Keratinocyte (primary cell): ENCODE measurements around the gene LEFTY1. TPM values are rescaled to one million over a fixed set of nuclear protein-coding genes. Genes with fewer than 3 reads are reported as not detected.

Experiments used
- DNase-seq: peaks from one replicate; pipeline ENCODE4 v3.0.0-alpha.2; 2011; ENCODE audit warnings: low read depth, missing footprints, low spot score
- FAIRE-seq: peaks from 2 replicates; lab custom pipeline; 2011; peaks lifted over from hg19 to GRCh38; lab: Jason Lieb, UNC
- H2AFZ ChIP-seq: 2 replicates; pipeline ENCODE4 v1.6.0; 2012; ENCODE audit warnings: low read length, control low read depth, inconsistent platforms; ENCODE audit not compliant: control insufficient read depth
- H3K27ac ChIP-seq: 2 replicates; pipeline ENCODE4 v1.5.1; 2011; ENCODE audit warnings: low read length; ENCODE audit not compliant: control insufficient read depth, insufficient read depth
- H3K27me3 ChIP-seq: 3 replicates; pipeline ENCODE4 v1.6.0; 2011; ENCODE audit warnings: low read length; ENCODE audit not compliant: control insufficient read depth, insufficient read depth; ENCODE audit errors: extremely low read depth
- H3K36me3 ChIP-seq, 2 experiments: 2 replicates in 1 of 2; 3 replicates in 1 of 2; pipeline ENCODE4 v1.5.1; 2011; ENCODE audit warnings: low read length in 2 of 2, mild to moderate bottlenecking in 1 of 2; ENCODE audit not compliant: control insufficient read depth in 2 of 2, insufficient read depth in 2 of 2; ENCODE audit errors: extremely low read depth in 1 of 2
- H3K4me1 ChIP-seq: 3 replicates; pipeline ENCODE4 v1.5.1; 2011; ENCODE audit warnings: low read length; ENCODE audit not compliant: control insufficient read depth, insufficient read depth; ENCODE audit errors: extremely low read depth
- H3K4me2 ChIP-seq: 3 replicates; pipeline ENCODE4 v1.6.0; 2011; ENCODE audit warnings: low read depth, low read length; ENCODE audit not compliant: control insufficient read depth, insufficient read depth; ENCODE audit errors: extremely low read depth
- H3K4me3 ChIP-seq, 3 experiments: fragments of 200-600 bp in 1 of 3; sonication (generic) in 1 of 3; 2 replicates in 2 of 3; 3 replicates in 1 of 3; pipeline ENCODE4 v1.5.1; 2011 to 2016; ENCODE audit warnings: low read length in 3 of 3, mild to moderate bottlenecking in 3 of 3, control low read depth in 2 of 3, inconsistent platforms in 1 of 3, low read depth in 1 of 3, mixed read lengths in 1 of 3, mixed run types in 1 of 3, moderate library complexity in 1 of 3; ENCODE audit not compliant: control insufficient read depth in 2 of 3, insufficient read depth in 2 of 3; ENCODE audit errors: extremely low read depth in 1 of 3
- H3K79me2 ChIP-seq: 2 replicates; pipeline ENCODE4 v1.6.0; 2012; ENCODE audit warnings: low read length; ENCODE audit not compliant: control insufficient read depth, insufficient read depth
- H3K9ac ChIP-seq: 3 replicates; pipeline ENCODE4 v1.6.0; 2011; ENCODE audit warnings: low read length; ENCODE audit not compliant: control insufficient read depth, insufficient read depth; ENCODE audit errors: extremely low read depth
- H3K9me1 ChIP-seq: 3 replicates; pipeline ENCODE4 v1.6.0; 2011; ENCODE audit warnings: low read length; ENCODE audit not compliant: control insufficient read depth, insufficient read depth; ENCODE audit errors: extremely low read depth
- H3K9me3 ChIP-seq: 2 replicates; pipeline ENCODE4 v1.5.1; 2012; ENCODE audit warnings: low read depth, low read length; ENCODE audit not compliant: control insufficient read depth
- H4K20me1 ChIP-seq: 3 replicates; pipeline ENCODE4 v1.6.0; 2011; ENCODE audit warnings: low read length; ENCODE audit not compliant: control insufficient read depth, insufficient read depth; ENCODE audit errors: extremely low read depth
- EZH2 ChIP-seq: IDR thresholded peaks from one replicate; pipeline ENCODE4 v1.6.1; 2012; ENCODE audit warnings: inconsistent platforms, mild to moderate bottlenecking, low read length, moderate library complexity
- dilution Hi-C: fragments of 300-500 bp; cut with MboI; formaldehyde crosslinking; loops from one replicate; pipeline ENCODE4 v1.7.0; 2020; ENCODE audit warnings: low sequenced_read_pairs; ENCODE audit not compliant: extremely low pct_ligation_motif_present
- polyA plus RNA-seq, 5 experiments: library from polyadenylated mRNA; depleted of rRNA in 3 of 5; stranded (reverse) in 3 of 5; stranded (forward) in 1 of 5; unstranded in 1 of 5; fragments of >200 nt; gene quantifications; 1 replicate in 1 of 5; 2 replicates in 3 of 5; 3 replicates in 1 of 5; pipeline versions ENCODE4 v1.2.1 to v1.2.3, GENCODE V29; 2011 to 2012; ENCODE audit warnings: missing spikeins in 2 of 5, low read depth in 1 of 5, low replicate concordance in 1 of 5
- TF ChIP-seq, protein P1 (sequence below), 3 experiments: IDR thresholded peaks in 1 of 3; conservative IDR thresholded peaks in 1 of 3; optimal IDR thresholded peaks in 1 of 3; 2 replicates in 2 of 3; 3 replicates in 1 of 3; pipeline versions ENCODE3 to v1.5.1; 2011; ENCODE audit warnings: low read length in 3 of 3, mild to moderate bottlenecking in 3 of 3, moderate library complexity in 2 of 3, control low read depth in 1 of 3, inconsistent platforms in 1 of 3; ENCODE audit not compliant: insufficient read depth in 2 of 3; ENCODE audit errors: extremely low read depth in 1 of 3

LEFTY1 gene
- polyA plus RNA-seq, 1 donor (not counting 4 experiments of a cell fraction or from before 2014, with no cell fraction given): not detected

DNA sequence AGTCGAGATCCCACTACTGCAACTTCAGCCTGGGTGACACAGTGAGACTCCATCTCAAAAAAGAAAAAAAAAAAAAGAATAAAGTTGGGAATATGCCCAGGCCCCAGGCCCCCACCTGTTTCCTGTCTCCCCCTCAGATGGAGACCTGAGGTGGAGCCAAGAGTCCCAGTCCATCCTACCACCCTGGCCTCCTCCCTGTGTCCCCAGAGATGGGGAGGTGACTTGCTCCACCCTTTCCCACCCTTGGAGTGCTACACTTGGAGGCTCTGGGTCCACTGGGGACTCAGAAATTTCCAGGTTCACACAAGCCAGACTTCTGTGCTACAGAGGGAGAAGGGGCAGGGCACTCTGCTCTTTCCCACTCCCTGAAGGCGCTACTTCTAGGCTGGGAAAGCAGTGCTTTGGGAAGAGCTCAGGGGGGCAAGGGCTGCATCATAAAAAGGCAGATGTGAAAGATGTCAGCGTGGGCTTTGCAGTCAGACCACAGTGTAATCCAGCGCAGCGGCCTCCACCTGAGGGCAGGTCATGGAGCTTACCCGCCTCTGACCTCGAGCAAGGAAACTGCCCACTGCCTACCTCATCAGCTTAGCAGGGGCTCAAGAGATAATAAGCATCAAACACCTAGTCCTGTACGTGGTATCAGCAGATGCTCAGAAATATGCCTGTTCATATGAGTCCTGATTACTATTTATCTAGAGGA lies 20.2 kb downstream of the LEFTY1 start:
- Histone ChIP-seq H3K9ac (no peak overlapping the region), H3K4me3 (no peak overlapping the region), H3K9me1 (no peaks in the 10 kb centered on the region), H3K9me3 (no peaks in the 10 kb centered on the region), H2AFZ (no peak overlapping the region), H3K36me3 (peaks cover 25 to 30% of the 10 kb centered on the region in 2 experiments), H3K4me1 (no peaks in the 10 kb centered on the region), H4K20me1 (peaks cover 2% of the 10 kb centered on the region), H3K4me2 (no peak overlapping the region), H3K27me3 (no peaks in the 10 kb centered on the region), H3K79me2 (no peaks in the 10 kb centered on the region), H3K27ac (no peak overlapping the region)
- DNase-seq: no peak
- TF ChIP-seq, protein P1, sequence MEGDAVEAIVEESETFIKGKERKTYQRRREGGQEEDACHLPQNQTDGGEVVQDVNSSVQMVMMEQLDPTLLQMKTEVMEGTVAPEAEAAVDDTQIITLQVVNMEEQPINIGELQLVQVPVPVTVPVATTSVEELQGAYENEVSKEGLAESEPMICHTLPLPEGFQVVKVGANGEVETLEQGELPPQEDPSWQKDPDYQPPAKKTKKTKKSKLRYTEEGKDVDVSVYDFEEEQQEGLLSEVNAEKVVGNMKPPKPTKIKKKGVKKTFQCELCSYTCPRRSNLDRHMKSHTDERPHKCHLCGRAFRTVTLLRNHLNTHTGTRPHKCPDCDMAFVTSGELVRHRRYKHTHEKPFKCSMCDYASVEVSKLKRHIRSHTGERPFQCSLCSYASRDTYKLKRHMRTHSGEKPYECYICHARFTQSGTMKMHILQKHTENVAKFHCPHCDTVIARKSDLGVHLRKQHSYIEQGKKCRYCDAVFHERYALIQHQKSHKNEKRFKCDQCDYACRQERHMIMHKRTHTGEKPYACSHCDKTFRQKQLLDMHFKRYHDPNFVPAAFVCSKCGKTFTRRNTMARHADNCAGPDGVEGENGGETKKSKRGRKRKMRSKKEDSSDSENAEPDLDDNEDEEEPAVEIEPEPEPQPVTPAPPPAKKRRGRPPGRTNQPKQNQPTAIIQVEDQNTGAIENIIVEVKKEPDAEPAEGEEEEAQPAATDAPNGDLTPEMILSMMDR (optimal IDR thresholded peaks at IDR 0.05 in 1 of 3, IDR thresholded peaks at IDR 0.05 in 1 of 3, conservative IDR thresholded peaks at IDR 0.05 in 1 of 3; ENCODE audit: extremely low read depth in 1 of 3, insufficient read depth in 2 of 3, low read length in 3 of 3): no peak
- no peak for TF ChIP-seq EZH2
- dilution Hi-C loops: no loop called here
- no peak for FAIRE-seq

DNA sequence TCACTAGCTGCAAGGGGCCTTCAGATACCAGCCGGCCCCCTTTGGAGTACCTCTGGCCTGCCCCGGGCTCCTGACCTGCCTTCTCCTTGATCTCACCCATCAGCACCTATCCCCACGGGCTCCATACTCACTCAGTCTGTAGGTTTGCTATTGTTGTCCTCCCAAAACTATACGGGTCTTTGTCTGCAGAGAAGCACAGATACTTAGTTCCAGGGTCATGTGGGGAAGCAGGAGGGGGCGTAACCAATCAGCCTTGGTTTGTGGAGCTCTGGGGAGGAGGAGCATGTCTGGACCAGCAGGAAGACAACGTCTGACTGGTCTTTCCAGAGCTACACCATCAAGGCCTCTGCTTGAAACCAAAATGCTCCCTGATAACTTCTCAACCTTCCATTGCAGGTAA lies 22.0 kb downstream of the LEFTY1 start:
- no peaks in the 10 kb centered on the region for H3K9me1 ChIP-seq
- no peak overlapping the region for H3K9ac ChIP-seq
- DNase-seq (no peak), FAIRE-seq (no peak)
- no peak overlapping the region for H2AFZ ChIP-seq
- dilution Hi-C loops: no loop called here
- TF ChIP-seq, protein P1 (optimal IDR thresholded peaks at IDR 0.05 in 1 of 3, IDR thresholded peaks at IDR 0.05 in 1 of 3, conservative IDR thresholded peaks at IDR 0.05 in 1 of 3; ENCODE audit: extremely low read depth in 1 of 3, insufficient read depth in 2 of 3, low read length in 3 of 3): no peak
- TF ChIP-seq EZH2: no peak
- no peaks in the 10 kb centered on the region for H3K79me2 ChIP-seq
- no peaks in the 10 kb centered on the region for H3K4me1 ChIP-seq
- no peaks in the 10 kb centered on the region for H3K27me3 ChIP-seq
- peaks cover 2% of the 10 kb centered on the region for H4K20me1 ChIP-seq
- H3K4me2 ChIP-seq: no peak overlapping the region
- peaks cover 27 to 30% of the 10 kb centered on the region in 2 experiments for H3K36me3 ChIP-seq
- H3K4me3 ChIP-seq: no peak overlapping the region
- H3K9me3 ChIP-seq: no peaks in the 10 kb centered on the region
- no peak overlapping the region for H3K27ac ChIP-seq
